Measurements from ENCODE around the gene SHC3. TPM values are rescaled to one million over a fixed set of nuclear protein-coding genes. Genes with fewer than 3 reads are reported as not detected.

The SHC3 gene
- total RNA-seq, 1 donor from 2014 or later = 5.1 TPM

DNA sequence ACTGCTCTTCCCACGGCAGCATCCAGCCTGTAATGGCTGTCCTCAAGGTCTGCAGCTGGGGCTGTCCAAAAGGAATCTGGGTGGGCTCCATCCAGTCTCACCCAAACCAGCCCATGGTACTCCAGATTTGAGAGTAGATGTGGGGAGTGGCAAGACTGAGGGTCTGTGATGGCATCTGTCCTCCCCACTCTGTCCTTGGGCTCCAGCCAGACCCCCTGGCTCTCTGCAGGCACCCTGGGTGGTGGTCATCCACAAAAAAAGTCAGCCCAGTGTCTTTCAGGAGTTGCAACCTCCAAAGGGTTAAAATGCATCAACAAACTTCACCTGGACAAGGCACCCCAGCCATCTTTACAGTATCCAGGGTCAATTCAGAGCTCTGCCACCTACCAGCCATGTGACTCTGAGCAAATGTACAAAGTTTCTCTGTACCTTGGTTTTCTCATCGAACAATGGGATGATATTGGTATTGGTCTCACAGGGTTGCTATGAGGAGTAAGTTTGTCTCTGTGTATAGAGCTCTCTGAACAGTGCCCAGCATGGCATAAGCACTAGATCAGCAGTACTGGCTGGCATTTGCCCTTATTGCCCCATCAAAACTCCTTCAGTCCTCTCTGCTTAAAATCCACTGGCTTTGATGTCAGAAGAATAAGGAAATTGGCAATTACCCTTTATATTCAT lies 194.6 kb downstream of the SHC3 start:
- TF ChIP-seq, protein P1, sequence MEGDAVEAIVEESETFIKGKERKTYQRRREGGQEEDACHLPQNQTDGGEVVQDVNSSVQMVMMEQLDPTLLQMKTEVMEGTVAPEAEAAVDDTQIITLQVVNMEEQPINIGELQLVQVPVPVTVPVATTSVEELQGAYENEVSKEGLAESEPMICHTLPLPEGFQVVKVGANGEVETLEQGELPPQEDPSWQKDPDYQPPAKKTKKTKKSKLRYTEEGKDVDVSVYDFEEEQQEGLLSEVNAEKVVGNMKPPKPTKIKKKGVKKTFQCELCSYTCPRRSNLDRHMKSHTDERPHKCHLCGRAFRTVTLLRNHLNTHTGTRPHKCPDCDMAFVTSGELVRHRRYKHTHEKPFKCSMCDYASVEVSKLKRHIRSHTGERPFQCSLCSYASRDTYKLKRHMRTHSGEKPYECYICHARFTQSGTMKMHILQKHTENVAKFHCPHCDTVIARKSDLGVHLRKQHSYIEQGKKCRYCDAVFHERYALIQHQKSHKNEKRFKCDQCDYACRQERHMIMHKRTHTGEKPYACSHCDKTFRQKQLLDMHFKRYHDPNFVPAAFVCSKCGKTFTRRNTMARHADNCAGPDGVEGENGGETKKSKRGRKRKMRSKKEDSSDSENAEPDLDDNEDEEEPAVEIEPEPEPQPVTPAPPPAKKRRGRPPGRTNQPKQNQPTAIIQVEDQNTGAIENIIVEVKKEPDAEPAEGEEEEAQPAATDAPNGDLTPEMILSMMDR (conservative IDR thresholded peaks at IDR 0.05; ENCODE audit: low read depth, low read length) = no peak
- H3K4me3 ChIP-seq (ENCODE audit: low read depth, low read length) = no peak overlapping the region
- no peak for DNase-seq (ENCODE audit: low read depth)

DNA sequence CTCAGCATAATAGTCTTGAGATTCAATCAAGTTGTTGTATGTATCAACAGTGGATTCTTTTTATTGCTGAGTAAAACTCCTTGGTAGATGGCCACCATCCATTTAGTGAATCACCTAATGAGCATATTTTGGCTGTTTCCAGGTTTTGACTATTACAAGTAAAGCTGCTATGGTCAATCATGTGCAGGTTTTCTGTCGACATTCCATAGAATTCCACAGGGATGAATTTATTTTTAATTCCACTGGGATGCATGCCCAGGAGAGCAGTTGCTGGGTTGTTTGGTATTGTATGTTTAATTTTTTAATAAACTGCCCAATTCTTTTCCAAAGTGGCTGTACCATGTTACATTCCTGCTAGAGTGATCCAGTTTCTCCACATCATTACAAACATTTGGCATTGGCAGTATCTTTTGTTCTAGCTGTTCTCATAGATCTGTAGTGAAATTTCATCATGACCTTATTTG lies 197.8 kb downstream of the SHC3 start:
- TF ChIP-seq, protein P1 (conservative IDR thresholded peaks at IDR 0.05; ENCODE audit: low read depth, low read length) = no peak
- H3K4me3 ChIP-seq (ENCODE audit: low read depth, low read length) = no peak overlapping the region
- DNase-seq (ENCODE audit: low read depth) = no peak

DNA sequence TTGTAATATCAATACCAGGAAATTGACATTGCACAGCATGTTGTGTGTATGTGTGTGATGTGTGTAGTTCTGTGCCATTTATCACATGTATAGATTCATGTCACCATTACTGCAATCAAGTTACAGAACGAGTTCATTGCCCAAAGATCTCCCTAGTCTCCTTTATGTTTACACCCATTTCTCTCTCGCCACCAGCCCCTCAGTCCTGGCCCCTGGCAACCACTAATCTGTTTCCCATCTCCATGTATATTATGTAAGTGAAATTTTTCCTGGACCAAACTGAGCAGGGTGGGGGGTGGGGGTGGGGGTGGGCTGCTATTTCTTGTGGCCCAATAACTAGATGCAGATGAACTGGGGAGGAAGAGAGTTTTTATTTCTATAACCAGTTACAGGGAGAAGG lies 198.8 kb downstream of the SHC3 start:
- TF ChIP-seq, protein P1 (conservative IDR thresholded peaks at IDR 0.05; ENCODE audit: low read depth, low read length) = no peak
- H3K4me3 ChIP-seq (ENCODE audit: low read depth, low read length) = no peak overlapping the region
- no peak for DNase-seq (ENCODE audit: low read depth)

DNA sequence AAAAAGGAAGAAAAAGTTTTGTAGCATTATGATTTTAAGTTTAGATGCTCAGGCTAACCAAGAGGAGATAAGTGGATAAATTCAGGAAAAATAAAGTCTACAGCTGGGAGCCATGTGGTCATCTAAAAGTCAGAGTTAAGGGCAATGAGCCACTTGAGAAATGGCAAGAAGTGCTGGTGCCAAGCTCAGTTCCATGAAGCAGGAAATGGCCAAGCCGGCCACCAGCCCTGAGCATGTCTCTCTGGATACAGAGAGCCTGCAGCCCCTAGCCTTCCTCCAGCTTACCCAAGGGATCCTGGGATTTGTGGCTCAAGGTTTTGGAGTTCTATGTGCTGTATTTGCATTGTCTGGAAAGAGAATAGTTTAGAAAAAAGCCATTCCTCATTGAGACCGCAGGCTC lies 199.6 kb downstream of the SHC3 start:
- DNase-seq (ENCODE audit: low read depth) = no peak
- no peak overlapping the region for H3K4me3 ChIP-seq (ENCODE audit: low read depth, low read length)
- TF ChIP-seq, protein P1 (conservative IDR thresholded peaks at IDR 0.05; ENCODE audit: low read depth, low read length) = no peak

DNA sequence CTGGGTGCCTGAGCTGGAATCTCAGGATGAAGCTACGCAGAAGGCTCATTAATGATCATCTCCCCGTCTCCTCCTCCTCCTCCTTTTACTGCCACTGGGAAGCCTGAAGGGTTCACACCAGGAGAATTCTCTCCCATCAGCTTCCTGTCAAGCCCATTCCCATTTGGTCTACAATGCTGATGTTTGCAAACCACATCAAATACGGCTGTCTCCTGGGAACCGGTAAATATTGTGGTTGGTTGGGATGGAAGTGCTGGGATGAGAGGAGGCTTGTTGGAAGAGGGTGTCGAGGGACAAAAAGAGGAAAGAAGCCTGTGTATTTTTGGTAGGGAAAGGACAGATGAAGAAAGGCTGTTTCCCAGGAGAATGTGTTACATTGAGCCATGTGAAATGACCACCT lies 200.6 kb downstream of the SHC3 start:
- TF ChIP-seq, protein P1 (conservative IDR thresholded peaks at IDR 0.05; ENCODE audit: low read depth, low read length) = no peak
- no peak for DNase-seq (ENCODE audit: low read depth)
- H3K4me3 ChIP-seq (ENCODE audit: low read depth, low read length) = no peak overlapping the region

DNA sequence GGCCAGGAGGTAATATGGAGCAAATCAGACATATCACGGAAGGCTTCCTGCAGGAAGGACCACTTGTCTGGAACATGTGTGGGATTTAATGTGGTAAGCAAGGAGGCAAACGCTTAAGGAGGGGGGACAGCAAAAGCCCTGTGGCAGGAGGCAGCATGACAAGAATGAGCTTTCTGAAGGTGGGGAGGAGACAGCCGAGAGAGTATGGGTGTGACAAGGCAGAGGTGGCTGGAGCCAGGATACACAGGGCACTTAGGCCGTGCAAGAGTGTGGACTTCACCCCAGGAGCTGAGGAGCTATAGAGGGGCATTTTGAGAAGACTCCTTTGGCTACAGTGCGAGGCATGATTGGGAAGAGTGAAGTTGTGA lies 201.7 kb downstream of the SHC3 start:
- TF ChIP-seq, protein P1 (conservative IDR thresholded peaks at IDR 0.05; ENCODE audit: low read depth, low read length) = no peak
- H3K4me3 ChIP-seq (ENCODE audit: low read depth, low read length) = no peak overlapping the region
- DNase-seq (ENCODE audit: low read depth) = no peak
